Measurements from ENCODE around the gene EXOC3L1. TPM values are rescaled to one million over a fixed set of nuclear protein-coding genes. Genes with fewer than 3 reads are reported as not detected.
A peak's percentile ranks its signal among the peaks of the same experiment; 100 is the strongest.

Gene EXOC3L1
- total RNA-seq, 1 experiment from 2014 or later: 0.61 TPM

- POLR2A ChIA-PET: interaction anchor here (0.5 kb wide), 1 partner anchor 9 kb away, joined by 4 read pairs; the partner anchor contains the start of gene NOL3
- peaks cover 23% of the 10 kb centered on the region for H3K36me3 Mint-ChIP-seq (ENCODE audit: insufficient read depth, unreplicated experiment)
- peaks cover 19% of the 10 kb centered on the region for H3K4me1 Mint-ChIP-seq (ENCODE audit: low read depth, unreplicated experiment)
These were observed 10.4 kb downstream of the EXOC3L1 start for GRCh38 chr16:67179421-67180080.

GRCh38 chr16:67177743-67178699 is 11.9 kb downstream of the EXOC3L1 start:
- Histone ChIP-seq H3K36me3 (ENCODE audit: control insufficient read depth, insufficient read depth, low read length) (no peaks in the 10 kb centered on the region), H3K4me3 (ENCODE audit: low read depth, low read length) (peak overlapping the region; percentile 72), H3K4me1 (peaks cover 22% of the 10 kb centered on the region), H3K9me3 (no peaks in the 10 kb centered on the region), H3K27me3 (replicated peaks; ENCODE audit: control insufficient read depth, insufficient read depth, low read length) (no peaks in the 10 kb centered on the region)
- Mint-ChIP-seq H3K4me3 (ENCODE audit: unreplicated experiment) (peak overlapping the region; percentile 74), H3K4me1 (ENCODE audit: low read depth, unreplicated experiment) (peaks cover 28% of the 10 kb centered on the region), H3K27ac (ENCODE audit: unreplicated experiment) (peak overlapping the region; percentile 53), H3K9me3 (ENCODE audit: unreplicated experiment) (no peaks in the 10 kb centered on the region), H3K36me3 (ENCODE audit: insufficient read depth, unreplicated experiment) (peaks cover 31% of the 10 kb centered on the region), H3K27me3 (ENCODE audit: insufficient read depth, unreplicated experiment) (no peaks in the 10 kb centered on the region)
- no TSS peak for BruUV-seq (replicated peaks)
- peak in 1 of 2 experiments; percentile 7 for TF ChIP-seq CTCF (IDR thresholded peaks at IDR 0.05; ENCODE audit: insufficient read depth in 1 of 2, low read depth in 1 of 2, low read length in 1 of 2, severe bottlenecking in 1 of 2, unreplicated experiment in 1 of 2)
- peak; percentile 95 to 96 for DNase-seq
- intact Hi-C loops (cut with micrococcal nuclease; ENCODE audit: unreplicated experiment): loop anchor here (1.0 kb wide), 1 partner anchor 8 kb away; the partner anchor contains the start of gene NOL3
- ChIA-PET POLR2A (interaction anchor here (0.6 to 0.7 kb wide), 2 partner anchors 224 to 539 kb away, joined by 5 to 6 read pairs; no protein-coding TSS in a partner anchor), CTCF (interaction anchor here (0.6 to 1.0 kb wide), 7 partner anchors 8 to 193 kb away, joined by 3 to 8 read pairs (median 4); partner anchors contain the start of genes NOL3 and TMEM208)

More at GRCh38 chr16:67179421-67180080, 10.4 kb downstream of the EXOC3L1 start:
- Histone ChIP-seq H3K4me3 (ENCODE audit: low read depth, low read length) (no peak overlapping the region), H3K36me3 (ENCODE audit: control insufficient read depth, insufficient read depth, low read length) (no peaks in the 10 kb centered on the region), H3K27me3 (replicated peaks; ENCODE audit: control insufficient read depth, insufficient read depth, low read length) (no peaks in the 10 kb centered on the region), H3K4me1 (peaks cover 16% of the 10 kb centered on the region), H3K9me3 (no peaks in the 10 kb centered on the region)
- no TSS peak for BruUV-seq (replicated peaks)
- CTCF ChIA-PET: interaction anchor here (1.2 kb wide), 1 partner anchor 9 kb away, joined by 4 read pairs; the partner anchor contains the start of gene NOL3
- no peak for TF ChIP-seq CTCF (IDR thresholded peaks at IDR 0.05; ENCODE audit: insufficient read depth in 1 of 2, low read depth in 1 of 2, low read length in 1 of 2, severe bottlenecking in 1 of 2, unreplicated experiment in 1 of 2)
- Mint-ChIP-seq H3K27me3 (ENCODE audit: insufficient read depth, unreplicated experiment) (no peaks in the 10 kb centered on the region), H3K4me3 (ENCODE audit: unreplicated experiment) (peak overlapping the region; percentile 74), H3K27ac (ENCODE audit: unreplicated experiment) (no peak overlapping the region), H3K9me3 (ENCODE audit: unreplicated experiment) (no peaks in the 10 kb centered on the region)
- intact Hi-C loops (cut with micrococcal nuclease; ENCODE audit: unreplicated experiment): no loop called here
- DNase-seq: no peak

- ChIA-PET POLR2A (no interaction called here), CTCF (interaction anchor here (0.9 to 1.1 kb wide), 2 partner anchors 196 to 278 kb away, joined by 4 to 6 read pairs; no protein-coding TSS in a partner anchor)
- Mint-ChIP-seq H3K27ac (ENCODE audit: unreplicated experiment) (no peak overlapping the region), H3K27me3 (ENCODE audit: insufficient read depth, unreplicated experiment) (no peaks in the 10 kb centered on the region), H3K36me3 (ENCODE audit: insufficient read depth, unreplicated experiment) (peaks cover 31% of the 10 kb centered on the region), H3K4me3 (ENCODE audit: unreplicated experiment) (no peak overlapping the region), H3K9me3 (ENCODE audit: unreplicated experiment) (no peaks in the 10 kb centered on the region), H3K4me1 (ENCODE audit: low read depth, unreplicated experiment) (peaks cover 33% of the 10 kb centered on the region)
- no TSS peak for BruUV-seq (replicated peaks)
- no peak for TF ChIP-seq CTCF (IDR thresholded peaks at IDR 0.05; ENCODE audit: insufficient read depth in 1 of 2, low read depth in 1 of 2, low read length in 1 of 2, severe bottlenecking in 1 of 2, unreplicated experiment in 1 of 2)
- H3K4me3 ChIP-seq (ENCODE audit: low read depth, low read length): no peak overlapping the region
- DNase-seq: no peak
- H3K36me3 ChIP-seq (ENCODE audit: control insufficient read depth, insufficient read depth, low read length): no peaks in the 10 kb centered on the region
- intact Hi-C loops (cut with micrococcal nuclease; ENCODE audit: unreplicated experiment): no loop called here
- H3K9me3 ChIP-seq: no peaks in the 10 kb centered on the region
- no peaks in the 10 kb centered on the region for H3K27me3 ChIP-seq (replicated peaks; ENCODE audit: control insufficient read depth, insufficient read depth, low read length)
- H3K4me1 ChIP-seq: peaks cover 18% of the 10 kb centered on the region
These were observed 13.3 kb downstream of the EXOC3L1 start for GRCh38 chr16:67176662-67177061.

Data from Caco-2 (cell line).